ENCODE results near the gene INPP5A.
A peak's percentile ranks its signal among the peaks of the same experiment; 100 is the strongest.
"Not testable (repeated sequence)": the region's sequence is repeated elsewhere in the genome, so short reads cannot be mapped to it uniquely, and the experiment has no call there.

Gene INPP5A

DNA sequence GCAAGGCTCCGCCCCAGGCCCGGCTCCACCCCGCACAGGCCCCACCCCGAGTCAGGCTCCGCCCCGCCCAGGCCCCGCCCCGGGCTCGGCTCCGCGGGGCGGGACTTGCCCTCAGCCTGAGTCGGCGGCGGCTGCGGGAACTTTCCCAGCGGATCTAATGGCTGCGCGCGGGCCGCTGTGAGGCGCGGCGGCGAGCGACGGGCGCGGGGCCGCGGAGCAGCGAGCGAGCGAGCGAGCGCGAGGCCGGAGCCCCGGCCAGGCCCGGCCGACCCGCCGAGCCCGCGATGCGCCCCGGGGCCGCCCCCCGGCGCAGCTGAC, at the start of gene INPP5A:
Gene INPP5A (plus strand): TSS at position 104 of the 318 bp plus-strand sequence. CDS start 310 bp downstream, outside the sequence.
- no peak for TF ChIP-seq ZNF274 (IDR thresholded peaks at IDR 0.05; ENCODE audit: low read depth, low read length)
- H3K4me3 ChIP-seq (ENCODE audit: low read length) = peak within 1 kb of the TSS; percentile 85

GRCh38 chr10:132488231-132488821, 49.3 kb upstream of the INPP5A start:
- TF ChIP-seq ZNF274 (IDR thresholded peaks at IDR 0.05; ENCODE audit: low read depth, low read length) = no peak
- no peak overlapping the region for H3K4me3 ChIP-seq (ENCODE audit: low read length)

DNA sequence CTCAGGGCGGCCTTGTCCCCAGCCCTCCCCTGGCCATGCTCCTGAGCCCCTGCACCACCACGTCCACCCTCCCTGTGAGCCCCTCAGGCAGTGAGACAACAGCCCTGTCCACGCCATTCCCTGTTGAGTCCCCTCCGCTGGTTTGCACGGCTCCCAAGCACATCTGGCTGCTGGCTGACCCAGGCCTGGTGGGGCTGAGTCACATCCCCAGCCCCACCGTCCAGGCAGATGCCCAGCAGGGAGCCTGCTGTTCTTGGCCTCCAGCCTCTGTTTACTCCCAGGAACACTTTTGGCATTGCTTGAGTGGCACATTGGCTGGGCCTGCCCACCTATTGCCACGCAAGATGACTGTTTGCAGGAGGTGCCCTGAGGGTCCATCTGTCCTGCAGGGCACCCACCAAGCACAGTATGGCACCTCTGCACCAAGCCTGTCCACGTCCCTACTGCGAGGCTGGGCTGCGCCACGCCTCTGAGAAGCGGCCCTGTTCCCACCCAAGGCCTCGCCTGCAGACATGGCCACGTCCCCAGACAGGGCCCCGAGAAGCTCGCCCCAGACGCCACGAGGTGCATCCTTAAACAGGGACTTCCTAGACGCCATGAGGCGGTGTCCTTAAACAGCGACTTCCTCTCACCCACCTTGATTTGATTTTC, 48.4 kb upstream of the INPP5A start:
- no peak overlapping the region for H3K4me3 ChIP-seq (ENCODE audit: low read length)
- no peak for TF ChIP-seq ZNF274 (IDR thresholded peaks at IDR 0.05; ENCODE audit: low read depth, low read length)

DNA sequence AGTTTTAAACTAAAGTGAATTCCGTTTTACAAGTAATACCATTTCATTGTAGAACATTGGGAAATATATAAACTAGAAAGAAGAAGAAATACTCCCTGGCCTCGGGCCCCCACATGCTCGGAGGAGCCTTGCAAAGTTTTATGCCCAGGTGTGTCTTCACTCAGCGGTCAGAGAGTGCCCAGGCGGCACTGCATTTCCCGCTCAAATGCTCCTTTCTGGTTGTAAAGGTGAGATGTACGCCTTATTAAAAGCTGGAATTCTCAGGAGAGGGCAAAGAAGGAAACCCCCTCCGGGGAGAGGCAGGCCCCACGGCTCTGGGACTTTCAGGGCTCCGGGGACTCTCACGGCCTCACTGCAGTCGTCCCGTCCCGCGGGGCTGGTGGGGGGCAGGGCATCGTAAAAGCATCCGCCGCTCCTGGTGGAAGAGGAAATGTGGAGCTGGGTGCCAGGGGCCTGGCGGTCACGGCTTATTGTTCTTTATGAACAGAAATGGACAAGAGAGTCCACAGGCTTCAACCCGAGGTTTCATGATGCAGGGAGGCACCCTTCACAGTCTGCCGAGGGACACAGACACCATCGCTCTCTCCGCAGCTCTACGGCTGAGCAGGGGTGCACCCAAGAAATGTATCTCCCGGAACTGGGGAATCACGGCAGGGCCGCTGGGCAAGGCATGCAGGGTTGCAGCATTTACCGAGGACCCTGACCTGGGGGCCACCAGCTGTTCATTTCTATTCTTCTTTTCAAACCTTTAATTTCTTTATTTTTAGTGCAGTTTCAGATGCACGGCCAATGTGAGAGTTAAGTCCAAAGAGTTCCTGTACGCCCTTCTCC, 47.7 kb upstream of the INPP5A start:
- no peak for TF ChIP-seq ZNF274 (IDR thresholded peaks at IDR 0.05; ENCODE audit: low read depth, low read length)

DNA sequence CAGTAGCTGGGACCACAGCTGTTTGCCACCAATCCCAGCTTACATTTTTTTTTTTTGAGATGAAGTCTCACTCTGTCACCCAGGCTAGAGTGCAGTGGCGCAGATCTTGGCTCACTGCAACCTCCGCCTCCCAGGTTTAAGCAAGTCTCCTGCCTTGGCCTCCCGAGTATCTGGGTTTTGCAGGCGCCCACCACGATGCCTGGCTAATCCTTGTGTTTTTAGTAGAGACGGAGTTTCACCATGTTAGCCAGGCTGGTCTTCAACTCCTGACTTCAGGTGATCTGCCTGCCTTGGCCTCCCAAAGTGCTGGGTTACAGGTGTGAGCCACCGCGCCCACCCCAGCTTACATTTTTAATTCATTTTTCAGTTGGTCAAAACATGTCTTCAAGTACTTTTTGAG, 46.1 kb upstream of the INPP5A start:
- not testable (repeated sequence) for H3K4me3 ChIP-seq (ENCODE audit: low read length)

More for the DNA sequence above, 47.7 kb upstream of the INPP5A start:
- H3K4me3 ChIP-seq (ENCODE audit: low read length) = no peak overlapping the region

DNA sequence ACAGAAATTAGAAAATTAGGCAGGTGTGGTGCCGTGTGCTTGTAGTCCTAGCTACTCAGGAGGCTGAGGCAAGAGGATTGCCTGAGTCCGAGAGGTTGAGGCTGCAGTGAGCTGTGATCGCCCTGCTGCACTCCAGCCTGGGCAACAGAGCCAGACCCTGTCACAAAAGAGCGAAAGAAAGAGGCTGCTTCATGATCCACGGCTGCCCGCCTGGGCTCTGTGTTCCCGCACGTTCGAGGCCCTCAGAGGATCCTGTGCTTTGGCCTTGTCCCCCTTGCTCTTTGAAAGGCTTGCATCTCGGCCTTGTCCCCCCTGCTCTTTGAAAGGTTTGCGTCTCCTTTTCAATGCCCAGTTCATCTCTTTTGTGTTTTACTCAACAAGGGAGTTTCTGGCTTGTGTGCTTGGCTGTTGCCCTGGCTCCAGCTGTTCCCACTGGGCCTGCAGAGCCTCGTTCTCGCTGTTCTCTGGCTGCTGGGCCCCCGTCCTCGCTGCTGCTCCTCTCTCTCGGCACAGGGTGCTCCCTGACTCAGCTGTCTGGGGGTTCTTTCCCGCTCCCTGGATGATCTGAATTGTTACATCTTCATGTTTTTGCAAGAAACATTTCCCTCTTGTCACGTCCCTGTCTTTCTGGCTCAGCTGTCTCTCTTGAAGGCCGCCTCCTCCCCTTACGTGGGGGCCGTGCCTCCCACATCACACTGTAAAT, 45.1 kb upstream of the INPP5A start:
- no peak for TF ChIP-seq ZNF274 (IDR thresholded peaks at IDR 0.05; ENCODE audit: low read depth, low read length)
- no peak overlapping the region for H3K4me3 ChIP-seq (ENCODE audit: low read length)

DNA sequence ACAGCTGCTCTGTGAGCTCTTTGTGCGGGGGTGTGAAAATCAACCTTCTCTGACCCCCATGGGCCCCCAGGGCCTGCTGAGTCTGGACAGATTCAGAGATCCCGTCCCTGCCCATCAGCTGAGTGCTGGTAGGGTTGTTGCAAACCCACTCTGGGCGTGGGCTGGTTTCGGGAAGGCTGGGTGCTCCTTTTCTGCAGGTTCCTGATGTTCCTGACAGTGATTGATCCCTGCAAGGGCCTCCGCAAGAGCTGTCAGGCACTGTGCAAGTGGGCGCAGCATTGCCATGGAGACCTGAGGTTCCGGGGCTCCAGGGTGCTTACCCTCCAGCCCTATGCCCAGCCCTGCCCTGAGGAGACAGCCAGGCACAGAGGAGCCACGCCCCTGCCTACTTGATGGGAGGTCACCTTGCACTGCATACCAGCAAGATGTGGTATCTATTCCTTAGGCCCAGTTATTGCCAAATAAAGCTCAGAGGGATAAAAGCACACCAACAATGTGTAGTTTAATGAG, 44.3 kb upstream of the INPP5A start:
- TF ChIP-seq ZNF274 (IDR thresholded peaks at IDR 0.05; ENCODE audit: low read depth, low read length) = no peak
- H3K4me3 ChIP-seq (ENCODE audit: low read length) = no peak overlapping the region

DNA sequence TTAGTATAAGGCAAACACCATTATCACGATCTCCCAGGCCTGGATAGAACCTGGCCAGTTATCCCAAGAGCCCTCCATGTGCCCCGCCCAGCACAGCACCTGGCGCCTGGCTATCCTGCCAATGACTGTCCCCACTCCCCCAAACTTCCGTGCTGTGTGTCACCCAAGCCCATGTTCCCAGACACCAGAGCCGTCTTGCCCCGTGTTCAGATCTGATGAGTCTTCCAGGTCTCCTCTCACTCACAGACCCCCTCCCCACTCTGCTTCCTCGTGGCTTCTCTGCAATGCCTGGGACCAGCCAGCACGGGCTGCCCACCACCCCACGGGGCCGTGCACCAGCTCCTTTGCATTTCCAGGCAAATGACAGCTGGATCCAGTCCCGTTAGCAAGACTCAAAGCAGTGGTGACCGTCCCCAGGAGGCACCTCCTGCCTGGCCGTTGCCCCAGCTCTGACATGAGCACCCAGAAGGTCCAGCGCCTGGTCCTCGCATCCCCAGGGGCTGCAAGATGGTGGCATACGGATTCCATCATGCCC, 43.8 kb upstream of the INPP5A start:
- TF ChIP-seq ZNF274 (IDR thresholded peaks at IDR 0.05; ENCODE audit: low read depth, low read length) = no peak
- H3K4me3 ChIP-seq (ENCODE audit: low read length) = no peak overlapping the region

DNA sequence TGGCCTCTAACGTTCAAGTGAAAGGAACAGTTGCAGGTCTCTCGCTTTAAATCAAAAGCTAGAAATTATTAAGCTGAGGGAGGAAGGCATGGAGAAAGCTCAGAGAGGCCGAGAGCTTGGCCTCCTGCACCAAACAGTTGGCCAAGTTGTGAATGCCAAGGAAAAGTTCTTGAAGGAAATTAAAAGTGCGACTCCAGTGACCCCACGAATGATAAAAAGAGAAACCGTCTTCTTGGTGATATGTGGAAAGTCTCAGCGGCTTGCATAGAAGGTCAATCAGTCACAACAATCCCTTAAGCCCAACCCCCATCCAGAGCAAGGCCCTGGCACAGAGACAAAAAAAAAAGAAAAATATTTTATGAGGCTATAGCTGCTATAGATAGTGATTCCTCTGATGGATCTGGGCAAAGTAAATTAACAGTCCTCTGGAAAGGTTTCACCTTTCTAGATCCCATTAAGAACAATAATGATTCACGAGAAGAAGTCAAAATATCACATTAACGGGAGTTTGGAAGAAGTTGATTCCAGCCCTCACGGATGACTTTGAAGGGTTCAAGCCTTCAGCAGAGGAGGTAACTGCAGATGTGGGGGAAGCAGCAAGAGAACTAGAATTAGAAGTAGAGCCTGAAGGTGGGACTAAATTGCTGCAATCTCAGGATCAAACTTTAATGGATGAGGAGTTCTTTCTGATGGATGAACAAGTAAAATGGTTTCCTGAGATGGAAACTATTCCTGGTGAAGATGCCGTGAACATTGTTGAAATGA, 42.5 kb upstream of the INPP5A start:
- H3K4me3 ChIP-seq (ENCODE audit: low read length) = no peak overlapping the region
- TF ChIP-seq ZNF274 (IDR thresholded peaks at IDR 0.05; ENCODE audit: low read depth, low read length) = no peak

- no peak overlapping the region for H3K4me3 ChIP-seq (ENCODE audit: low read length)
- no peak for TF ChIP-seq ZNF274 (IDR thresholded peaks at IDR 0.05; ENCODE audit: low read depth, low read length)
Measured at GRCh38 chr10:132496360-132497062, 41.1 kb upstream of the INPP5A start.

GRCh38 chr10:132497063-132497680, 40.4 kb upstream of the INPP5A start:
- no peak overlapping the region for H3K4me3 ChIP-seq (ENCODE audit: low read length)
- TF ChIP-seq ZNF274 (IDR thresholded peaks at IDR 0.05; ENCODE audit: low read depth, low read length) = no peak

GRCh38 chr10:132497861-132498561, 39.6 kb upstream of the INPP5A start:
- no peak overlapping the region for H3K4me3 ChIP-seq (ENCODE audit: low read length)
- no peak for TF ChIP-seq ZNF274 (IDR thresholded peaks at IDR 0.05; ENCODE audit: low read depth, low read length)
